Motor neuron (in vitro differentiated cells): ENCODE results near the gene PLXDC1. TPM values are rescaled to one million over a fixed set of nuclear protein-coding genes. Genes with fewer than 3 reads are reported as not detected.

Source experiments
- ATAC-seq, 8 experiments: fragments of 200-7000 bp; cut with Tn5 transposase; replicated peaks in 6 of 8; 2 replicates each; pipeline ENCODE4 v1.8.0; 2021; ENCODE audit warnings: mild to moderate bottlenecking in 8 of 8, moderate library complexity in 8 of 8
- H3K27ac ChIP-seq, 2 donors: fragments of 250-450 bp; sonication (Bioruptor Pico); 2 replicates each; pipeline ENCODE4 v1.9.0; 2021; ENCODE audit warnings: antibody characterized with exemption in 2 of 2, mild to moderate bottlenecking in 2 of 2, moderate library complexity in 1 of 2
- H3K4me1 ChIP-seq, 2 donors: fragments of 250-450 bp; sonication (Bioruptor Pico); replicated peaks in 1 of 2; 2 replicates each; pipeline ENCODE4 v1.6.1; 2021; ENCODE audit warnings: antibody characterized with exemption in 2 of 2, mild to moderate bottlenecking in 2 of 2, moderate library complexity in 1 of 2
- H3K4me3 ChIP-seq, 5 donors: fragments of 250-450 bp; sonication (Bioruptor Pico); 2 replicates each; pipeline ENCODE4 v1.9.0; 2021; ENCODE audit warnings: antibody characterized with exemption in 5 of 5, mild to moderate bottlenecking in 5 of 5, moderate library complexity in 4 of 5
- WGBS, 10 experiments: fragments of 450-650 bp; shearing (Covaris generic); methylation state at CpG; one replicate each; pipeline ENCODE4 v1.0.0; 2022; 5-methylcytosine and 5-hydroxymethylcytosine counted together
- in situ Hi-C, 9 experiments: fragments of 400-800 bp; cut with MboI; loops; one replicate each; pipeline ENCODE4 v1.15.0; 2021; ENCODE audit warnings: low sequenced_read_pairs in 9 of 9, low pct_unique_long_range_greater_than_20kb in 2 of 9; ENCODE audit not compliant: unreplicated experiment in 9 of 9
- total RNA-seq, 8 experiments: library from RNA; unstranded; fragments of 300-600 nt; gene quantifications; 2 replicates each; pipeline versions ENCODE4 v1.2.3 to v1.2.4, GENCODE V29; 2022

PLXDC1 gene
- total RNA-seq, 8 experiments from 2014 or later: 0.37 to 4.3 (median 0.93) TPM

- Histone ChIP-seq H3K27ac (no peak overlapping the region), H3K4me1 (peaks cover 6 to 7% of the 10 kb centered on the region in 2 donors), H3K4me3 (no peak overlapping the region)
- no peak for ATAC-seq
- in situ Hi-C loops: no loop called here
- WGBS, 10 experiments: 20 to 89% (median 59%) methylated on average over 1 to 2 of the region's 2 CpGs; no CpG with 5 or more reads in 4 of the 10 experiments
Measured at GRCh38 chr17:39113871-39114270, 37.6 kb downstream of the PLXDC1 start.

GRCh38 chr17:39110435-39111136, 40.9 kb downstream of the PLXDC1 start:
- Histone ChIP-seq H3K4me3 (no peak overlapping the region), H3K4me1 (peaks cover 13 to 14% of the 10 kb centered on the region in 2 donors), H3K27ac (no peak overlapping the region)
- WGBS, 10 experiments: 0 to 80% (median 53%) methylated on average over 1 to 9 of the region's 19 CpGs; no CpG with 5 or more reads in 5 of the 10 experiments
- ATAC-seq: peak in 4 of 8 experiments; percentile 50 to 84 (median 67)
- in situ Hi-C loops: no loop called here

GRCh38 chr17:39108461-39109375, 42.7 kb downstream of the PLXDC1 start:
- in situ Hi-C loops: no loop called here

GRCh38 chr17:39107973-39108372, 43.5 kb downstream of the PLXDC1 start:
- in situ Hi-C loops: no loop called here
- WGBS, 10 experiments: 82 to 90% methylated on average over 3 to 4 of the region's 8 CpGs; no CpG with 5 or more reads in 8 of the 10 experiments
- no peak for ATAC-seq
- Histone ChIP-seq H3K27ac (no peak overlapping the region), H3K4me3 (no peak overlapping the region), H3K4me1 (peaks cover 13 to 14% of the 10 kb centered on the region in 2 donors)

More at GRCh38 chr17:39108461-39109375, 42.7 kb downstream of the PLXDC1 start:
- ATAC-seq: peak in 5 of 8 experiments; percentile 65 to 84 (median 79)
- 0 to 61% (median 50%) methylated on average over 1 to 11 of the region's 23 CpGs; no CpG with 5 or more reads in 4 of the 10 experiments for WGBS, 10 experiments
- no peak overlapping the region for H3K4me3 ChIP-seq
- peaks cover 13 to 14% of the 10 kb centered on the region in 2 donors for H3K4me1 ChIP-seq
- H3K27ac ChIP-seq: no peak overlapping the region

- H3K4me3 ChIP-seq: no peak overlapping the region
- in situ Hi-C loops: no loop called here
- 50 to 100% (median 82%) methylated on average over 1 to 7 of the region's 7 CpGs; no CpG with 5 or more reads in 3 of the 10 experiments for WGBS, 10 experiments
- ATAC-seq: no peak
- H3K27ac ChIP-seq: no peak overlapping the region
- peaks cover 13 to 14% of the 10 kb centered on the region in 2 donors for H3K4me1 ChIP-seq
Measured at GRCh38 chr17:39107155-39107554, 44.3 kb downstream of the PLXDC1 start.

- in situ Hi-C loops: no loop called here
- 70 to 87% (median 73%) methylated on average over 2 to 6 of the region's 9 CpGs; no CpG with 5 or more reads in 7 of the 10 experiments for WGBS, 10 experiments
Measured at GRCh38 chr17:39105705-39106104, 45.7 kb downstream of the PLXDC1 start.

GRCh38 chr17:39104657-39105056, 46.8 kb downstream of the PLXDC1 start:
- ATAC-seq: no peak
- in situ Hi-C loops: no loop called here
- no peak overlapping the region for H3K27ac ChIP-seq
- 60 to 100% (median 86%) methylated on average over 1 to 5 of the region's 8 CpGs; no CpG with 5 or more reads in 2 of the 10 experiments for WGBS, 10 experiments
- no peak overlapping the region for H3K4me3 ChIP-seq
- peaks cover 8 to 9% of the 10 kb centered on the region in 2 donors for H3K4me1 ChIP-seq

More at GRCh38 chr17:39105705-39106104, 45.7 kb downstream of the PLXDC1 start:
- ATAC-seq: no peak
- Histone ChIP-seq H3K4me1 (peaks cover 13 to 14% of the 10 kb centered on the region in 2 donors), H3K4me3 (no peak overlapping the region), H3K27ac (no peak overlapping the region)

GRCh38 chr17:39104046-39104445, 47.4 kb downstream of the PLXDC1 start:
- whole genome bisulfite sequencing, 10 experiments: 43 to 100% (median 90%) methylated on average over 1 to 5 of the region's 5 CpGs; no CpG with 5 or more reads in 3 of the 10 experiments
- in situ Hi-C loops: no loop called here
- H3K4me3 ChIP-seq: no peak overlapping the region
- H3K27ac ChIP-seq: no peak overlapping the region
- ATAC-seq: no peak
- peaks cover 8 to 9% of the 10 kb centered on the region in 2 donors for H3K4me1 ChIP-seq

- H3K27ac ChIP-seq: no peak overlapping the region
- ATAC-seq: no peak
- in situ Hi-C loops: no loop called here
- peaks cover 0 to 5% of the 10 kb centered on the region in 2 donors for H3K4me1 ChIP-seq
- WGBS, 10 experiments: 68 to 100% (median 86%) methylated on average over 1 to 7 of the region's 12 CpGs; no CpG with 5 or more reads in 3 of the 10 experiments
- no peak overlapping the region for H3K4me3 ChIP-seq
Measured at GRCh38 chr17:39101091-39101490, 50.3 kb downstream of the PLXDC1 start.

GRCh38 chr17:39100530-39100929, 50.9 kb downstream of the PLXDC1 start:
- H3K27ac ChIP-seq: no peak overlapping the region
- in situ Hi-C loops: no loop called here
- no peak overlapping the region for H3K4me3 ChIP-seq
- peaks cover 0 to 7% of the 10 kb centered on the region in 2 donors for H3K4me1 ChIP-seq
- WGBS, 10 experiments: 82 to 100% (median 98%) methylated on average over 1 to 6 of the region's 9 CpGs; no CpG with 5 or more reads in 4 of the 10 experiments
- no peak for ATAC-seq

GRCh38 chr17:39099663-39100286, 51.7 kb downstream of the PLXDC1 start:
- Histone ChIP-seq H3K4me1 (peaks cover 0 to 7% of the 10 kb centered on the region in 2 donors), H3K4me3 (no peak overlapping the region), H3K27ac (no peak overlapping the region)
- ATAC-seq: peak in 1 of 8 experiments; percentile 46
- in situ Hi-C loops: no loop called here
- WGBS, 10 experiments: 19 to 100% (median 82%) methylated on average over 1 to 9 of the region's 9 CpGs

- in situ Hi-C loops: no loop called here
- Histone ChIP-seq H3K4me3 (no peak overlapping the region), H3K27ac (no peak overlapping the region), H3K4me1 (peaks cover 0 to 7% of the 10 kb centered on the region in 2 donors)
- WGBS, 10 experiments: 28 to 100% (median 75%) methylated on average over 1 to 10 of the region's 13 CpGs; no CpG with 5 or more reads in 1 of the 10 experiments
- no peak for ATAC-seq
Measured at GRCh38 chr17:39098588-39098987, 52.8 kb downstream of the PLXDC1 start.
